GM23248 (cell line): ENCODE data around the gene ADNP. TPM values are rescaled to one million over a fixed set of nuclear protein-coding genes. Genes with fewer than 3 reads are reported as not detected.
A peak's percentile ranks its signal among the peaks of the same experiment; 100 is the strongest.

Experiments
- DNase-seq: peaks from one replicate; pipeline ENCODE4 v3.0.0-alpha.2; 2015
- H2AFZ ChIP-seq: fragments of 200-600 bp; sonication (generic); 2 replicates; pipeline ENCODE4 v1.6.1; 2016; ENCODE audit warnings: antibody characterized with exemption
- H3F3A ChIP-seq: fragments of 200-600 bp; sonication (generic); 2 replicates; pipeline ENCODE4 v1.6.1; 2016; ENCODE audit warnings: mild to moderate bottlenecking, antibody characterized with exemption, mixed run types; ENCODE audit not compliant: insufficient read depth
- H3K27ac ChIP-seq: fragments of 200-600 bp; sonication (generic); 2 replicates; pipeline ENCODE4 v1.5.1; 2016; ENCODE audit warnings: mild to moderate bottlenecking
- H3K27me3 ChIP-seq: fragments of 200-600 bp; sonication (generic); replicated peaks from 2 replicates; pipeline ENCODE4 v1.6.1; 2016; ENCODE audit warnings: mild to moderate bottlenecking; ENCODE audit not compliant: insufficient read depth
- H3K36me3 ChIP-seq: fragments of 200-600 bp; sonication (generic); 2 replicates; pipeline ENCODE4 v1.6.1; 2016; ENCODE audit warnings: low read depth, mild to moderate bottlenecking
- H3K4me1 ChIP-seq: fragments of 200-600 bp; sonication (generic); 2 replicates; pipeline ENCODE4 v1.6.1; 2016; ENCODE audit warnings: mild to moderate bottlenecking; ENCODE audit not compliant: insufficient read depth
- H3K4me2 ChIP-seq: fragments of 200-600 bp; sonication (generic); one replicate; pipeline ENCODE4 v1.6.1; 2016; ENCODE audit warnings: mild to moderate bottlenecking; ENCODE audit not compliant: unreplicated experiment
- H3K4me3 ChIP-seq: fragments of 200-600 bp; sonication (generic); 2 replicates; pipeline ENCODE4 v1.5.1; 2016; ENCODE audit warnings: mild to moderate bottlenecking
- H3K79me2 ChIP-seq: fragments of 200-600 bp; sonication (generic); 2 replicates; pipeline ENCODE4 v1.6.1; 2016; ENCODE audit warnings: mild to moderate bottlenecking; ENCODE audit not compliant: insufficient read depth
- H3K9ac ChIP-seq: fragments of 200-600 bp; sonication (generic); 2 replicates; pipeline ENCODE4 v1.6.1; 2016; ENCODE audit warnings: mild to moderate bottlenecking
- H3K9me2 ChIP-seq: fragments of 200-600 bp; sonication (generic); 2 replicates; pipeline ENCODE4 v1.6.1; 2016; ENCODE audit warnings: mixed run types, mild to moderate bottlenecking, moderate library complexity; ENCODE audit not compliant: insufficient read depth
- H3K9me3 ChIP-seq: fragments of 200-600 bp; sonication (generic); one replicate; pipeline ENCODE4 v1.6.1; 2017; ENCODE audit warnings: low read depth
- H4K20me1 ChIP-seq: fragments of 200-600 bp; sonication (generic); 2 replicates; pipeline ENCODE4 v1.6.0; 2016; ENCODE audit not compliant: insufficient read depth
- EZH2 ChIP-seq: fragments of 200-600 bp; sonication (generic); IDR thresholded peaks from 2 replicates; pipeline ENCODE4 v1.6.1; 2018; ENCODE audit warnings: antibody characterized with exemption, mild to moderate bottlenecking; ENCODE audit not compliant: insufficient read depth, poor library complexity, severe bottlenecking
- EZH2phosphoT487 ChIP-seq: fragments of 200-600 bp; sonication (generic); IDR thresholded peaks from 2 replicates; pipeline ENCODE4 v1.6.1; 2018; ENCODE audit warnings: antibody characterized with exemption, moderate library complexity, mild to moderate bottlenecking, low read depth; ENCODE audit not compliant: insufficient read depth
- WGBS, 2 experiments: methylation state at CpG; one replicate each; pipeline ENCODE4 v1.1.6; 2015 to 2017; ENCODE audit warnings: low lambda C conversion rate in 2 of 2, low coverage in 1 of 2; ENCODE audit errors: missing lambda C conversion rate in 2 of 2; 5-methylcytosine and 5-hydroxymethylcytosine counted together
- in situ Hi-C: fragments of 300-500 bp; cut with MboI; formaldehyde crosslinking; loops from 2 replicates; pipeline ENCODE4 v1.15.0; 2020
- polyA plus RNA-seq: library from polyadenylated mRNA; unstranded; fragments of >200 nt; fragmentation: Nextera tagmentation; extraction: Ambion mirVana; gene quantifications from 2 replicates; pipeline ENCODE4 v1.2.1, GENCODE V29; 2016
- total RNA-seq: library from RNA; depleted of rRNA; stranded (reverse); fragments of >200 nt; shearing (Covaris generic); gene quantifications from 2 replicates; pipeline ENCODE4 v1.2.3, GENCODE V29; 2014

Gene ADNP
- total and polyA plus RNA-seq, 2 experiments from 2014 or later = 14.9 to 34.2 TPM

DNA sequence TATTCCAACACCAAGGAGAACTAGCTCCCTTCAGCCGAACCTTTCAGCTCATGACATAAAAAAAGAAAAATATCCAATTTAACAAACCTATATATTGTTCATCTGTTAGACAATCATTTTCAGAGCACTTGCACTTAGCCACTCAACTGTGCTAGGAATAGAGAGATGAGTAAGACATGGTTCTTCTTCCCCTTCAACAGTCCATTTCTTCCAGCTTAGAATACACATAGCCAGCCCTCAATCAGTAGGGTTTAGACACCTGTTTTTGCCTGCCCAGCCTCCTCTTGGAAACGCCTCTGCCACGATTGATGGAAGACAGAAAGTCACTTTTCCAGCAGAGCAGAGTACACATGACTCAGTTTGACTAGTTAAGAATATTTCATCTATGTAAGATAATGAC lies 21.8 kb downstream of the ADNP start:
- Histone ChIP-seq H3K9me3 (no peaks in the 10 kb centered on the region), H3K9ac (no peak overlapping the region), H3K4me1 (peaks cover 40% of the 10 kb centered on the region), H3F3A (peaks cover 78% of the 10 kb centered on the region), H3K4me2 (no peak overlapping the region), H2AFZ (no peak overlapping the region), H3K79me2 (peaks cover 98% of the 10 kb centered on the region), H3K9me2 (no peaks in the 10 kb centered on the region), H3K4me3 (no peak overlapping the region), H3K27ac (peak overlapping the region; percentile 64; the same call in 1 of the 2 replicates), H3K27me3 (no peaks in the 10 kb centered on the region), H4K20me1 (peaks cover 29% of the 10 kb centered on the region), H3K36me3 (no peaks in the 10 kb centered on the region)
- DNase-seq = no peak
- WGBS, 2 experiments = 93 to 98% methylated on average over 3 of the region's 3 CpGs
- no peak for TF ChIP-seq EZH2
- TF ChIP-seq EZH2phosphoT487 = no peak
- in situ Hi-C loops = no loop called here

DNA sequence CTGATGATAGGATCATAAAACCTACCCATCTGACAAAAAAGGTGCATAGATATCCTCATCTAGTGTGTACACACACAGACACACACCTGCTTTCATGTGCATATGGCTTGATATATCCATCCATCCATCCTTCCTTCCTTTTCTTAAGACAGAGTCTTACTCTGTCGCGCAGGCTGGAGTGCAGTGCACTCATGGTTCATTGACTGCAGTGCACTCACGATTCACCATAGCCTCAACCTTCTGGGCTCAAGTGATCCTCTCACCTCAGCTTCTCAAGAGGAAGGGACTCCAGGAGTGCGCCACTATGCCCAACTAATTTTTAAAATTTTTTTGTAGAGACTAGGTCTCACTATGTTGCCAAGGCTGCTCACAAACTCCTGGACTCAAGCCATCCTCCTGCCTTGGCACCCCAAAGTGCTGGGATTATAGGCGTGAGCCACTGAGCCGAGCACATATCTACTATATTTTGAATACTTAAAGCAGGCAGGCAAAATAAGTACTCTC lies 27.1 kb downstream of the ADNP start:
- Histone ChIP-seq H4K20me1 (peaks cover 13% of the 10 kb centered on the region; the same call in 1 of the 2 replicates), H3K4me3 (no peak overlapping the region), H3K9ac (no peak overlapping the region), H3K4me1 (no peaks in the 10 kb centered on the region; the same call in 1 of the 2 replicates), H3K27ac (no peak overlapping the region), H3K9me2 (no peaks in the 10 kb centered on the region), H3K27me3 (no peaks in the 10 kb centered on the region), H3K36me3 (peaks cover 31% of the 10 kb centered on the region), H3K79me2 (peaks cover 100% of the 10 kb centered on the region), H3K9me3 (no peaks in the 10 kb centered on the region), H2AFZ (no peak overlapping the region), H3F3A (peaks cover 45% of the 10 kb centered on the region), H3K4me2 (no peak overlapping the region)
- 80 to 81% methylated on average over 6 of the region's 6 CpGs for WGBS, 2 experiments
- in situ Hi-C loops = no loop called here
- no peak for DNase-seq
- no peak for TF ChIP-seq EZH2phosphoT487
- no peak for TF ChIP-seq EZH2

DNA sequence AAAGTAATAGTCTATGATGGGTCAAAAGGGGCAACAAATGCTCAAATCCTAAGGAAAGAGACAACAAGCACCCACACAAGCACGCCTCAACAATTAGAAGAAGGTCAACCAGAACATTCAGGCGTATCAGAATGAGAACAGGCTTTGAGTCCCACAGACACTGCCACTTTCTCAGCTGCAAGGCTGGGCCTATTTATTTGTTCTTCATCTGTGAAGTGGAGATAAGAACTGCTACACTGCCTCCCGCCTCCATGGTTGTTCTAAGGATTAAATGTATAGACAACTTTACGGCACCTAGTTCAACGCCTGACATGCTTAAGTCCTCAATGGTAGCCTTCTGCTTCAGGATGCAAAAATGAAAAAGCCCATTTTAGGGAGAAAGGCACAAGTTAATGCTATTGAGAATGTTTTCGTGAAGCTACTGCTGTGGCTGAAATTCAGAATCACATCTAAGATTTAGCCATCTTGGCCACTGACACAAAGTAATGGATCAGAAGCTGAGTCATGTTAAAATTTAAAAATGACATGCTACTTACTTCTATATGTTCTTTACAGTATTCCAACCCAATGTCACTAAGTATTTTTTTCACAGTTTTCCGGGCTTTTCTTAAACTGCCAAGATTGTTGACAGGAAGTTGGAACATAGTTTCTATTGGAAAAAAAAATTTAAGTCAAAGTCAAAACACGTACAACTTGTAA lies 27.7 kb downstream of the ADNP start:
- in situ Hi-C loops = no loop called here
- Histone ChIP-seq H3K4me3 (no peak overlapping the region), H4K20me1 (peaks cover 13% of the 10 kb centered on the region; the same call in 1 of the 2 replicates), H3K9ac (no peak overlapping the region), H3K27ac (no peak overlapping the region), H3K79me2 (peaks cover 100% of the 10 kb centered on the region), H3K4me2 (no peak overlapping the region), H3K4me1 (no peaks in the 10 kb centered on the region), H2AFZ (no peak overlapping the region), H3F3A (peaks cover 39% of the 10 kb centered on the region), H3K36me3 (peaks cover 37% of the 10 kb centered on the region), H3K27me3 (no peaks in the 10 kb centered on the region), H3K9me2 (no peaks in the 10 kb centered on the region), H3K9me3 (no peaks in the 10 kb centered on the region)
- TF ChIP-seq EZH2 (no peak), EZH2phosphoT487 (no peak)
- DNase-seq = no peak
- WGBS, 2 experiments = 83 to 84% methylated on average over 8 of the region's 8 CpGs

DNA sequence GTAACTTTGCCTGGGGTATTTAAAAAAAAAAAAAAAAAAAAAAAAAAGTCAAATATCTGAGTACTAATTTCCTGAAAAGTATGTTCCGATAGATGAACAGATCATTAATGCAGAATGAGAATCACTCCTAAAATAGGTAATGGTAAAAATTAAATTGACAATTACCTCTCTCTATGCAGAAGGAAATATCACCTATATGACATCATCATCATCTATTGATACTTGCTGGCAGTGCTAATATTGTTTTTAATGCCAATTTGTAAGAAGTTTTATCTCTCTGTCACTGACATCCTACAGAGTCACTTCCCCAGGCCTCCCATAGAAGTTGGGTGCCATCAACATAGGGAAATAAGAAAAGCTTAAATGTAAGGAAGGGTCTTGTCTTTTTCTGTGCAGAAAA lies 29.9 kb downstream of the ADNP start:
- no peak overlapping the region for H3K4me2 ChIP-seq
- peaks cover 55% of the 10 kb centered on the region for H3K36me3 ChIP-seq
- DNase-seq = no peak
- H3K27me3 ChIP-seq = no peaks in the 10 kb centered on the region
- no peak overlapping the region for H3K4me3 ChIP-seq
- H3K4me1 ChIP-seq = no peaks in the 10 kb centered on the region
- peaks cover 13% of the 10 kb centered on the region; the same call in 1 of the 2 replicates for H4K20me1 ChIP-seq
- H3K9me3 ChIP-seq = no peaks in the 10 kb centered on the region
- in situ Hi-C loops = no loop called here
- peaks cover 100% of the 10 kb centered on the region for H3K79me2 ChIP-seq
- no peak overlapping the region for H2AFZ ChIP-seq
- no peak overlapping the region for H3K27ac ChIP-seq
- TF ChIP-seq EZH2phosphoT487 (no peak), EZH2 (no peak)
- WGBS, 2 experiments = 98 to 100% methylated on average over 1 of the region's 1 CpG
- H3F3A ChIP-seq = peaks cover 26% of the 10 kb centered on the region
- no peaks in the 10 kb centered on the region for H3K9me2 ChIP-seq
- no peak overlapping the region for H3K9ac ChIP-seq
